ENCODE data around the gene CCNI2.
"Not testable (repeated sequence)": the region's sequence is repeated elsewhere in the genome, so short reads cannot be mapped to it uniquely, and the experiment has no call there.

CCNI2 gene

DNA sequence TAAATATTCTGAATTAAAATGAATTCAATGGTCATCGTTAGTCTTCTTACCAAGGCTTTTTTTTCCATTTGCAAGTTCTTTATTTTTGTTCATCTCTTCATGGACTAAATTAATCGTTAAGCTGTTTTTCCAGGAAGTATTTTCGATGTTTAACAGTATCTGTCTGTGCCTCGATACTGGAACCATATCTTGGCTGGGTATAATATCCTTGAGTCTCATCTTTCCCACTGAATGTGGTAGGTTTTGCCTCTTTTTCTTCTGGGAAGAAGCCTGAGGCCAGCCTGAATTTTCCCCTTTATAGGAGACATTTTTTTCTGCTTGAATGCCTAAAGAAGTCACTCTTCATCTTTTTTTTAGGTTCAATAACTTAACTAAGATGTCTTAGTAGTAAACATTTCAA is 33.8 kb downstream of the CCNI2 start:
- no peak for DNase-seq (ENCODE audit: low spot score)

DNA sequence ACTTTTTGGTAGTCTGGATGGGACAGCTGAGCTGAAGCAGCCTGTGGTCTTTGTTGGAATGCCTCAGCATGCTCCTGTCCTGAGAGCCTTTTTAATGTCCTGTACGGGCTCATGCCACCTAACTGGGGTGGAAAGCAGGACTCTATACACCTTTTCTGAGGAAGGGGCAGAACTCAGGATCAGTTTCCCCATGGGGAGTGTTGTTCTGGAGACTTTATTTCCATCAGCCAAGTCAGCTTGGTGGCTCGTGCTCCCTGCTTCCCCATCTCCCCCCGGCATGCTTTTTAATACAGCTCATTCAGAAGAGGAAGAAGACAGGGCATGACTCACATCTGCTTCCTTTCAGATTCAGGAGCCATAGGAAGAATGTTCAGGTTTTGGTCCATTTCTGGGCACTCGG is 34.9 kb downstream of the CCNI2 start:
- no peak for DNase-seq (ENCODE audit: low spot score)

DNA sequence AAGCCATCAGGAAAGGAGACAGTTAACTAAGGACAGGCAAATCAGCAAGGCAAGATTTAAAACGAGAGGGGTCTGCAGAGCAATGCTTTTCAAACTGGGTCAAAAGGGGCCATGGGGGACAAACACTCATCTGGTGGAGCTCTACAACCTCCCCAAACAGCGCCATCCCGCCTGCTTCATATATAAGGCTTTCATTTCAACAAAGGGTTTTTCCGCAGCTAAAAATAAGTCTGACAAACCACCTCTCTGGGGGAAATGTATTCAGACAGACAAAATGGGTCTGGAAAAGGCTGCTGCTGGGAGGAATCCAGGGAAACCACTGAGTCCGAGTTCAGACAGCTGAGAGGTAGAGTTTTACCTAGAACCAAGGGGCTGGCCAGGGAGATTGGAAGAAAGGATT is 38.1 kb downstream of the CCNI2 start:
- no peak for DNase-seq (ENCODE audit: low spot score)

DNA sequence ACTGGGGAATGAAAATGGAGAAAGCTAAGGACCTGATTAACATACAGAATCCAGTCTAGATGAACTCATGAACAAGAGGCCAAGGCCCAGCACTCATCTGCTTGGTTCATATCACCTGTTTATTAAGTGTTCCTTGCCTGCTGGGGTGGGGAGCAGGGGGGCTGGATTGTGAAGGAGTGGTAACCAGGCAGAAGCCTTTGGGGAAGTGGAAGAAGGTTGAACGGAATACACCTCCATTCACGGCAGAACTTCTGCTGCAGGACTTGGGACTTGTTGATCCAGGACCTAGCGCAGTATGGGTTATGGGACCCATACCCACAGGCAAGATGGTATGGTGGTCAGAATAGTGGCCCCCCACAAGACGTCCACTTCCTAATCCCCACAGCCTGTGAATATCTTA is 38.6 kb downstream of the CCNI2 start:
- no peak for DNase-seq (ENCODE audit: low spot score)

DNA sequence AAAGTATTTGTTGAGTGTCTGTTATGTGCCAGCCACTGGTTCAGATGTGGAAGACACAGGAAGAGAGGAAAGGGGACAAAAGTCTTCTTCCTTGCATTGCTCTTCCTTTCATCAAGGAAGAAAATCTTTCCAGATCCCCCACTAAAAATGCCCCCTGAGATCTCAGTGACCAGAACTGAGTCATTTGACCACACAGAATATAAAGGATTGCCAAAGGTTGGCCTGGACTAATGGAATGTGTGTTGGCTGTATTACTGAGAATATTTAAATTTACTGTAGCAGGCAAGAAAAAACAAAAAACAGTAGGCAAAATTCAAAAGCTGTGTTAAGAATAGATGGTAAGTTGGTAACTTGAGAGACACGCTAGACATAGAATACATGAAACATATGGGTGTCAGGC is 39.9 kb downstream of the CCNI2 start:
- no peak for DNase-seq (ENCODE audit: low spot score)

DNA sequence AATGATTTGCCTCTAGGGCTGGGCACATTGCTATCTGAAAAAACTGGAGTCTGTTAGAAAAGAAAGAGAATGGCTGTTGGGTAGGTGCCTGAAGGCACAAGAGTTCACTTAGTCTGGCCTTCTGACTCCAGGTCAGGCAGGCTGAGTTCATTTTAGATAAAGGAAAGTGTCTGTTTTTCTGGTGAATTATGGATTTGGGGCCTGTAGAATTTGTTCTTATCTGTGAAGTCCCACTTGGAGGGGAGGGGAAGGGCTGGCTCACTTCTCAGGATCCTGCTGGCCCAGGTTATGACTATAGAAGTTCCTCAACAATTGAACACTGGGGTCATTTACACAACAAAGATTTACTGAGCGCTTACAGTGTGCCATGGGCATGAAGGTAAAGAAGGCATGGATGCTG is 41.3 kb downstream of the CCNI2 start:
- DNase-seq (ENCODE audit: low spot score): no peak

DNA sequence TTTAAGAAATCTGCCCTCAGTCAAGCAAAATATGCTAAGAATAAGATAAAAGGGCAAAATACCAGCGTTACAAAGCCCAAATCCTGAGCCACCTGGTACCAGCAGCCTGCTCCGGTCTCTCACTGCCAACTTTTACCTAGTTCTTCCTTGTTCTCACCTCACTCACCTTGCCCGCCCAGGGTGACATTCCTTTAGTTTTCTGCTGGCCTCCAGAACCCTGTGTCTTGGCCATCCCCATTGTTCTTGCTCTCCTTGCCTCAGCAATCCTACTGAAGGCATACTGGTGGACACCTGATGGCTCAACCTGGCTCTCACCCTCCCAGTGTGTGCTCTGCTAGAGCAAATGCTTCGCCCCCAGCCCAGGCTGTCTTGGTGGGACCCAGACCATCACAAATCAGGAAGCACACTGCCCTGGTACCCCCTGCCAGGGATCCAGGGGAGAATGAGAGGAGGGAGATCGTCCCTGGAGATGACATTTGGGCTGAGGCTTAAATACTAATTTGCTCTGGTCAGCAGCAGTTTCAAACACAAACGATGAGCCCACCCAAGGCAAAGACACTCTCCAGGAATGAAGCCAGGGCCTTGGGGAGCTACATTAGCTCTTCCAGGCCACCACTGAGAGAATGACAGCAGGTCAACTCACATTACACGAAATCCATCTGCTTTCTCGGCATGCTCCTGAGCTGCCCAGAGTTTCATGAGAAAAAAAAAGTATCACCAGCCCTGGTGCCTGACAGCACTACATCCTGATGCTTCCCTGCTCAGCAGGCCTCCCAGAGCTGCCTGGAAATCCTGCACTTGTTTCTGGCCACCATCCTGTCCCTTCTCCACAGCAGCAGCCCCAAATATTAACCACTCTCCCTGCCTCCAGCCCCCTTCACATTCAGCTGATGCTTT is 42.0 kb downstream of the CCNI2 start:
- no peak for DNase-seq (ENCODE audit: low spot score)

DNA sequence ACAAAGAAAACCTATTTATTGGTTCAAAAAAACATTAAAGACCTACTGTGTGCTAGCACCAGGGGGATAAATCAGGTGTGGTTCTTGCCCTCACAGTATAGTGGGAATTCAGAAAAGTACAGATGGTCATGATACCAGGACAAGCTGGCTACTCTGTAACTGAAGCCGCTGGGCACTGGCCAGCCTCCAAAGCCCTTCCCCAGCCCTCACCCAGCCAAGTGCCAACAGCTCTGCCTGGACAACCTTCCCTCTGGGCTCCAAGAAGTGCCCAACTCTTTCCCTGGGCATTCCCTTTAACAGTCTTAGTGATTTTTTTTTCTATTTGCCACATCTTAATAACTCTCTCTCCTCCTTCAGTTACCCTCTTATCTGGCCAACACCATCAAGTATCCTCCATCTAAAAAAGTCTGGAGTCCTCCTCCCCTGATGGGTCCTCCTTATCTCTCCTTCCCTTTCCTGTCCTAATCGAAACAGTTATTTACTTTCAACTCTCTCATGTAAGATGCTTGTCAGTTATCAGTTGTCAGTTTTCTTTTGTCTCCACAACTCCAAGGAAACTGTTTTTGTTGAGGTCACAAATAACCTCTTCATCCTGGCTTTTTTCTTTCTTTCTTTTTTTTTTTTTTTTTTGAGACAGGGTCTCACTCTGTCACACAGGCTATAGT is 43.1 kb downstream of the CCNI2 start:
- no peak for DNase-seq (ENCODE audit: low spot score)

DNA sequence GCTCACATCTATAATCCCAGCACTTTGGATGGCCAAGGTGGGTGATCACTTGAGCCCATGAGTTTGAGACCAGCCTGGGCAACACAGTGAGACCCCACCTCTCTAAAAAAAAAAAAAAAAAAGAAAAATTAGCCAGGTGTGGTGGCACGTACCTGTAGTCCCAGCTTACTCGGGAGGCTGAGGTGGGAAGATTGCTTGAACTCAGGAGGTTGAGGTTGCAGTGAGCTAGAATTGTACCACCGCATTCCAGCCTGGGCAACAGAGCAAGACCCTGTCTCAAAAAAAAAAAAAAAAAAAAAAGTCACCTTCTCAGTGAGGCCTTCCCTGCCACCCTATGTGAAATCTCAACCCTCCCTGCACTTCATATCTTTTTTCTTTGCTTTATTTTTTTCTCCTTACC is 43.8 kb downstream of the CCNI2 start:
- no peak for DNase-seq (ENCODE audit: low spot score)

DNA sequence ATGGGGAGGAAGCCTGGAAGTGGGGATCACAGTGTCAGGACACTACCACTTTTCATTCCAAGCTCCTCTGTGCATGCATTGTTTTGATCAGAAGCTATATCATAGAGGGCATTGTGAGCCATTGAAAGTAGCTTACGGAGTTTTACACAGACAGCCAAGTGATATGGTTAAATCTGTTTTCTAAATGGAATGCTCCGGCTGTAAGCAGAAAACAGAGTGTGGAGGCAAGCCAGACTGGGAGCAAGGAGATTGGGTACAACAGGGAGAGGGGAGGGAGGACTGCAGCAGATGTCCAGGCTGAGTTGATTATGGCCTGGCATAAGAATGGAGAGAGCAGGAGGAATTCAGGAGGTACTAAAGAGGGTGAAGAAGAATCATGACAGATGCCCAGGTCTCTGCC is 50.4 kb downstream of the CCNI2 start:
- no peak for DNase-seq (ENCODE audit: low spot score)

DNA sequence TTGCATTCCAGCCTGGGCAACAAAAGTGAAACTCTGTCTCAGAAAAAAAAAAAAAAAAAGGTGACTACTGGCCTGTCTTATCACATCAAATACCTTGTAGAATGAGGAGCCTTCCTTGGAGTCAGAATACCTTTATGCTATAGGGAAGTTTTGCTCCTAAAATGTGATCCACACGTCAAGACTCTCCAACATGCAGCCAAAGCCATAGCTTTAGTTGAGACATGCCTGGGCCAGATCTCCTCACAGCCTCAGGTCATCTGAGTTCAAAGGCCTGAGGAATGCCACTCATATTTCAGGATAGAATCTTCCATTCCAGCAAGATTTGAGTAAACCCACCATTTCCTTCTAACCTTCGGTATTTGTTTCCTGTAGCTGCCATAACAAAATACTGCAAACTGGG is 52.2 kb downstream of the CCNI2 start:
- DNase-seq (ENCODE audit: low spot score): no peak

DNA sequence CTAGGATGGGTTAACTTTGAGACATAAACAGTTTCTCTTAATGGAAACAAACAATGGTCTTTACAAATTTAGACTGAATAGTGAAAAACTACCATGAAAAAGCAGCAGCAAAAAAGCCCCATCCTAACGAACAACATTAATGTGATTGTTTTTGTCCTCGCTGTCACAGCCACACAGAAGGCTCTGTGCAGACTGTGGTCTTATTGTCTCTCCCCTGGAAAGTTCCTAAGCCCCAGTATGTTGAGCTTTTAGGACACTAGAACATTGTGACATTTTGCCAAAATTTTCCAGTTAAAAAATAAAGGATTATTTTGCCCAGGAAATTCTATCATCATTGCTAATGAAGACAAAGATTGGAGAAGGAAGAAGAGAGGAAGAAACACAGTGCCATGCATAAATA is 53.3 kb downstream of the CCNI2 start:
- DNase-seq (ENCODE audit: low spot score): no peak

DNA sequence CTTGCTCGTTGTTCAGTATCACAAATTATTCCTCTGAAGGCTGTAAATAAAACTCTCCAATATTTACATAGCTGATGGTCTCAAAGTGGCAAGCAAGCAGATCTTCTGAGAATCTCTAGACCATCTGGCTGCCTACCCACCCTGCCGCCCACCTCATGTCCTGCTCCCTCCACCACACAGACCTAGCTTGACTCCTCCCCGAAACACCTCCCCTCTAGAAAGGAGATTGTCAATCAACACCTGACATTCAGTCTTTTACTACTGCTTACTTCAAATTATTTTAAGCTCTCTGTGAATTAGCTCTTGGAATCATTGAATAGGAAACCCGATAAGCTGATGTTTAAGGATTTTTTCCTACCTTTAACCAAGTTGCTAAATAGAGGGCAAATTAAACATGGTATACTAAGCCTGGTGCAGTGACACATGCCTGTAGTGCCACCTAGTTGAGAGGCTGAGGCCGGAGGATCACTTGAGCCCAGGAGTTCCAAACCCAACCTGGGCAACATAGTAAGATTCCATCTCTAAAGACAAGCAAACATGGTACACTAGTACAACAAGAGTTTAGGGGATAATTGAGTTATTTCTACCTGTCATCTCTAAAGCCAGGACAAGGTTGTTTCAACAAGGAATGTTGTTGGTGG is 54.9 kb downstream of the CCNI2 start:
- no peak for DNase-seq (ENCODE audit: low spot score)

DNA sequence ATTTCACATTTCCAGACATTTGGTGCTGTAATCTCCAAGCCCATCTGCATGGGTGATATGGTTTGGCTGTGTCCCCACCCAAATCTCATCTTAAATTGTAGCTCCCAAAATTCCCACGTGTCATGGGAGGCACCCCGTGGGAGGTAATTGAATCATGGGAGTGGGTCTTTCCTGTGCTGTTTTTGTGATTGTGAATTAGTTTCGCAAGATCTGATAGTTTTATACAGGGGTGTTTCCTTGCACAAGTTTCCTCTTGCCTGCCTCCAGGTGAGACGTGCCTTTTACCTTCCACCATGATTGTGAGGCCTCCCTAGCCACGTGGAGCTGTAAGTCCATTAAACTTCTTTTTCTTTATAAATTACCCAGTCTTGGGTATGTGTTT is 55.5 kb downstream of the CCNI2 start:
- DNase-seq (ENCODE audit: low spot score): not testable (repeated sequence)

Data from SW480 (cell line).